Measurements from ENCODE around the gene FANCE. TPM values are rescaled to one million over a fixed set of nuclear protein-coding genes. Genes with fewer than 3 reads are reported as not detected.

The FANCE gene
- total RNA-seq, 1 donor from 2014 or later, result 33.4 TPM

- TF ChIP-seq CTCF (IDR thresholded peaks at IDR 0.05; ENCODE audit: partially characterized antibody, unreplicated experiment), result no peak
- H3K4me1 Mint-ChIP-seq (ENCODE audit: low read depth, unreplicated experiment), result peaks cover 10% of the 10 kb centered on the region
- H3K4me3 Mint-ChIP-seq (ENCODE audit: unreplicated experiment), result no peak overlapping the region
- H3K36me3 Mint-ChIP-seq (ENCODE audit: unreplicated experiment), result no peaks in the 10 kb centered on the region
- H3K9me3 Mint-ChIP-seq (ENCODE audit: unreplicated experiment), result peaks cover 2% of the 10 kb centered on the region
- H3K27ac Mint-ChIP-seq (ENCODE audit: unreplicated experiment), result no peak overlapping the region
- H3K27me3 Mint-ChIP-seq (ENCODE audit: unreplicated experiment), result peaks cover 4% of the 10 kb centered on the region
- no peak for DNase-seq
These were observed 22.9 kb downstream of the FANCE start for GRCh38 chr6:35474942-35475570.

GRCh38 chr6:35475573-35475972 lies 23.4 kb downstream of the FANCE start:
- no peaks in the 10 kb centered on the region for H3K36me3 Mint-ChIP-seq (ENCODE audit: unreplicated experiment)
- H3K27ac Mint-ChIP-seq (ENCODE audit: unreplicated experiment), result no peak overlapping the region
- peaks cover 4% of the 10 kb centered on the region for H3K27me3 Mint-ChIP-seq (ENCODE audit: unreplicated experiment)
- no peak for TF ChIP-seq CTCF (IDR thresholded peaks at IDR 0.05; ENCODE audit: partially characterized antibody, unreplicated experiment)
- no peak for DNase-seq
- H3K4me3 Mint-ChIP-seq (ENCODE audit: unreplicated experiment), result no peak overlapping the region
- peaks cover 6% of the 10 kb centered on the region for H3K4me1 Mint-ChIP-seq (ENCODE audit: low read depth, unreplicated experiment)
- peaks cover 2% of the 10 kb centered on the region for H3K9me3 Mint-ChIP-seq (ENCODE audit: unreplicated experiment)

GRCh38 chr6:35476004-35476403 lies 23.9 kb downstream of the FANCE start:
- Mint-ChIP-seq H3K36me3 (ENCODE audit: unreplicated experiment) (no peaks in the 10 kb centered on the region), H3K27ac (ENCODE audit: unreplicated experiment) (no peak overlapping the region), H3K27me3 (ENCODE audit: unreplicated experiment) (peaks cover 5% of the 10 kb centered on the region), H3K4me3 (ENCODE audit: unreplicated experiment) (no peak overlapping the region), H3K9me3 (ENCODE audit: unreplicated experiment) (peaks cover 2% of the 10 kb centered on the region), H3K4me1 (ENCODE audit: low read depth, unreplicated experiment) (peaks cover 6% of the 10 kb centered on the region)
- no peak for DNase-seq
- no peak for TF ChIP-seq CTCF (IDR thresholded peaks at IDR 0.05; ENCODE audit: partially characterized antibody, unreplicated experiment)

GRCh38 chr6:35477028-35477427 lies 24.9 kb downstream of the FANCE start:
- Mint-ChIP-seq H3K36me3 (ENCODE audit: unreplicated experiment) (no peaks in the 10 kb centered on the region), H3K27me3 (ENCODE audit: unreplicated experiment) (peaks cover 6% of the 10 kb centered on the region), H3K4me1 (ENCODE audit: low read depth, unreplicated experiment) (peaks cover 9% of the 10 kb centered on the region), H3K27ac (ENCODE audit: unreplicated experiment) (no peak overlapping the region), H3K9me3 (ENCODE audit: unreplicated experiment) (peaks cover 2% of the 10 kb centered on the region), H3K4me3 (ENCODE audit: unreplicated experiment) (no peak overlapping the region)
- DNase-seq, result no peak
- no peak for TF ChIP-seq CTCF (IDR thresholded peaks at IDR 0.05; ENCODE audit: partially characterized antibody, unreplicated experiment)

GRCh38 chr6:35477551-35478179 lies 25.5 kb downstream of the FANCE start:
- H3K4me1 Mint-ChIP-seq (ENCODE audit: low read depth, unreplicated experiment), result peaks cover 9% of the 10 kb centered on the region
- TF ChIP-seq CTCF (IDR thresholded peaks at IDR 0.05; ENCODE audit: partially characterized antibody, unreplicated experiment), result no peak
- DNase-seq, result no peak
- peaks cover 2% of the 10 kb centered on the region for H3K9me3 Mint-ChIP-seq (ENCODE audit: unreplicated experiment)
- peaks cover 2% of the 10 kb centered on the region for H3K27me3 Mint-ChIP-seq (ENCODE audit: unreplicated experiment)
- H3K4me3 Mint-ChIP-seq (ENCODE audit: unreplicated experiment), result no peak overlapping the region
- no peak overlapping the region for H3K27ac Mint-ChIP-seq (ENCODE audit: unreplicated experiment)
- H3K36me3 Mint-ChIP-seq (ENCODE audit: unreplicated experiment), result no peaks in the 10 kb centered on the region
